GM12878 (cell line): Measurements from ENCODE around the gene NUP107. TPM values are rescaled to one million over a fixed set of nuclear protein-coding genes. Genes with fewer than 3 reads are reported as not detected.

Experiments
- ATF3 ChIP-seq: IDR thresholded peaks from 2 replicates; pipeline ENCODE4 v1.6.1; 2011; ENCODE audit warnings: low read depth, mild to moderate bottlenecking, low read length, moderate library complexity, borderline replicate concordance; ENCODE audit errors: extremely low read depth
- CBX3 ChIP-seq: fragments of 200-600 bp; sonication (generic); IDR thresholded peaks from 2 replicates; pipeline ENCODE4 v1.6.1; 2016; ENCODE audit warnings: low read depth, borderline replicate concordance
- CEBPB ChIP-seq, 2 experiments: fragments of 150-350 bp in 1 of 2; IDR thresholded peaks; 2 replicates each; pipeline ENCODE4 v1.6.1; 2012 to 2014; ENCODE audit warnings: low read depth in 2 of 2, low read length in 2 of 2, borderline replicate concordance in 1 of 2, inconsistent platforms in 1 of 2
- CEBPZ ChIP-seq: fragments of 150-350 bp; IDR thresholded peaks from 2 replicates; pipeline ENCODE4 v1.6.1; 2016; ENCODE audit warnings: low read depth, low read length
- CHD1 ChIP-seq: IDR thresholded peaks from 2 replicates; pipeline ENCODE4 v1.6.1; 2012; ENCODE audit warnings: low read depth, low read length, improper control_type of control experiment
- CTCF ChIP-seq, 3 experiments: IDR thresholded peaks in 2 of 3; conservative IDR thresholded peaks in 1 of 3; 2 replicates each; pipeline ENCODE4 v1.5.1; 2011; ENCODE audit warnings: low read depth in 3 of 3, low read length in 3 of 3, mild to moderate bottlenecking in 3 of 3, control low read depth in 2 of 3, moderate library complexity in 2 of 3, inconsistent platforms in 1 of 3, mixed read lengths in 1 of 3; ENCODE audit not compliant: control insufficient read depth in 2 of 3, insufficient read depth in 1 of 3; ENCODE audit errors: extremely low read depth in 1 of 3
- E4F1 ChIP-seq: fragments of 450-650 bp; IDR thresholded peaks from 2 replicates; pipeline ENCODE4 v1.6.1; 2018; ENCODE audit warnings: borderline replicate concordance, mild to moderate bottlenecking; ENCODE audit not compliant: partially characterized antibody
- LARP7 ChIP-seq: fragments of 450-650 bp; IDR thresholded peaks from 2 replicates; pipeline ENCODE4 v1.6.1; 2017; ENCODE audit warnings: mild to moderate bottlenecking
- MEF2B ChIP-seq: fragments of 450-650 bp; IDR thresholded peaks from 2 replicates; pipeline ENCODE4 v1.6.1; 2018; ENCODE audit warnings: mild to moderate bottlenecking, moderate library complexity; ENCODE audit not compliant: partially characterized antibody, poor library complexity, severe bottlenecking
- NFYB ChIP-seq: IDR thresholded peaks from 2 replicates; pipeline ENCODE4 v1.6.1; 2011; ENCODE audit warnings: low read depth, mild to moderate bottlenecking, low read length, improper control_type of control experiment, moderate library complexity; ENCODE audit not compliant: insufficient read depth
- REST ChIP-seq: IDR thresholded peaks from 2 replicates; pipeline ENCODE4 v1.6.1; 2012; ENCODE audit warnings: mild to moderate bottlenecking, low read depth, low read length
- SMARCA5 ChIP-seq: fragments of 450-650 bp; IDR thresholded peaks from 2 replicates; pipeline ENCODE4 v1.6.1; 2017; ENCODE audit warnings: mild to moderate bottlenecking
- TCF3 ChIP-seq: IDR thresholded peaks from 2 replicates; pipeline ENCODE4 v1.6.1; 2012; ENCODE audit warnings: low read depth, mild to moderate bottlenecking, low read length, borderline replicate concordance; ENCODE audit not compliant: insufficient read depth
- ZNF207 ChIP-seq: fragments of 450-650 bp; IDR thresholded peaks from 2 replicates; pipeline ENCODE4 v1.6.1; 2014; ENCODE audit warnings: antibody characterized with exemption, mild to moderate bottlenecking, borderline replicate concordance
- polyA plus RNA-seq, 11 experiments: library from polyadenylated mRNA; depleted of rRNA in 4 of 11; unstranded in 6 of 11; stranded (reverse) in 5 of 11; fragments of >200 nt; fragmentation: Nextera tagmentation in 4 of 11; fragmentation: Illumina TruSeq in 1 of 11; extraction: Ambion mirVana in 4 of 11; extraction: Trizol in 1 of 11; gene quantifications; 1 replicate in 1 of 11; 2 replicates in 10 of 11; pipeline versions ENCODE4 v1.2.1 to v1.2.3, GENCODE V29; 2011 to 2016; ENCODE audit warnings: inconsistent platforms in 2 of 11, missing spikeins in 2 of 11, low read depth in 1 of 11
- total RNA-seq, 4 experiments: library from RNA; depleted of rRNA in 3 of 4; stranded (reverse); fragments of >200 nt in 3 of 4; fragmentation: Illumina TruSeq in 1 of 4; extraction: Trizol in 1 of 4; gene quantifications; 2 replicates each; pipeline versions ENCODE4 v1.2.1 to v1.2.3, GENCODE V29; 2013 to 2021

The NUP107 gene
- total and polyA plus RNA-seq, 10 of the 15 experiments (the other 5 are each of a cell fraction or from before 2014, with no cell fraction given) = 73.4 to 132 (median 92.4) TPM

GRCh38 chr12:68771223-68771925 is 84.6 kb downstream of the NUP107 start (continued):
- TF ChIP-seq E4F1 (no peak), CEBPZ (no peak), CHD1 (no peak), LARP7 (no peak), REST (no peak), ZNF207 (no peak), SMARCA5 (no peak), CBX3 (no peak), TCF3 (no peak), MEF2B (no peak), NFYB (no peak), CTCF (IDR thresholded peaks at IDR 0.05 in 2 of 3, conservative IDR thresholded peaks at IDR 0.05 in 1 of 3; ENCODE audit: control insufficient read depth in 2 of 3, extremely low read depth in 1 of 3, insufficient read depth in 1 of 3, low read depth in 3 of 3, low read length in 3 of 3) (no peak), ATF3 (no peak), CEBPB (IDR thresholded peaks at IDR 0.05; ENCODE audit: borderline replicate concordance in 1 of 2, low read depth in 2 of 2, low read length in 2 of 2) (no peak)
